Suppressor macrophage treated with lipopolysaccharide for 1 hour (primary cell): Measurements from ENCODE around the gene BABAM2.
"Not testable (repeated sequence)": the region's sequence is repeated elsewhere in the genome, so short reads cannot be mapped to it uniquely, and the experiment has no call there.

Experiments
- DNase-seq, 3 donors: peaks; one replicate each; pipeline ENCODE4 v3.0.0-alpha.2; 2020 to 2022

BABAM2 gene

DNA sequence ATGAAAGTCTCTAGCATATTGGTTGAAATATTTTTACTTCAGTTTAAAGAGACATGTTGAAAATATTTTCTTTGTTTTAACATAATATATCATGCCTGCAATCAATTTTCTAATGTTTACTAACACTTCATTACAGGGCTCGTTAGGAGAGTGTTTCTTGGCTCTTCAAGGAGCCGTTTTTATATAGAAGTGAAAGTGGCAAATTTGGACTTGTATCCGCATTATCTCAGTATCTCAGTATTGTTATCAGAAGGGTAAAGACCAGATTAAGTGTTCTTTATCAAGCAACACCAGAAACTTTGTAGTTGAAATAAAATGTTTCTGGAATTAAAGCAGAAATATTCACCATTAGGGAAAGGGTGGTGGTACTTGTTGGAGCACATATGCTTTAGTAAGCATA is 97.8 kb downstream of the BABAM2 start:
- DNase-seq: no peak

DNA sequence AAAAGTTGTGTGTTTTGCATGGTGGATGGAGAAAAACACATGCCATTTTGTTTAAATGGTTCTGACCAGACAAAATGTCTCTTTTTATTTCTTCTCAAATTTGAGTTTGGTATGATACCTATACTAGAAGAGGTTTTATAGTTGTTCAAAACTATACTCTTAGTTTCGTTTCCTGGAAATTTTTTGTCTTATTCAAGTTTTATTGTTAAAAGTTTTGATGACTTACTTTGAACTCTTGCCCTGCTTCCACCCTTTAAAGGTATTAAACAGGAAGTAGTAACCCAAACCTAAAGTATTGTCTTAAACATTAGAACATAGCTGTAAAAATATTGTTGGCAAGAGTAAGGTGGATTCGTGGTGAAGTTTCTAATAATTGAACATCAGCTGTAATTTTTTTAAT is 98.2 kb downstream of the BABAM2 start:
- no peak for DNase-seq

DNA sequence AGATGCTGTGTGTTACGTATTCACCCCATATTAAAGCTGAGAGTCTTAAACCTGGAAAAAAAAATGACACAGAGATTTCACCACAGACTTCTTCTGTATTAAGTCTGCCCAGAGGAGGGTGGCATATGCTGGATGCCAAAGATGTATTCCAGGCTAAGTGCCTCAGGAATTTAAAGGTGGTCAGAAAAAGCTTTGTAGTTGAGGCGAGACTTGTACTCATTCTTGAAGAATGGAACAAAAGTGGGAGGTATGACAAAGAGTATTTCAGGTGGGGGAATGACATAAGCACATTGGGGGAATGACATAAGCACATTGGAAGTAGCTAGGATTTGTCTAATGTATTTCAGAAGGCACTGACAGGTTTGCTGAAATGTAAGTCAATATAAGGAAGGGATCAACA is 98.6 kb downstream of the BABAM2 start:
- no peak for DNase-seq

- no peak for DNase-seq
Observed at GRCh38 chr2:27990030-27990590, 99.6 kb downstream of the BABAM2 start.

- no peak for DNase-seq
Observed at GRCh38 chr2:27991146-27991545, 100.6 kb downstream of the BABAM2 start.

DNA sequence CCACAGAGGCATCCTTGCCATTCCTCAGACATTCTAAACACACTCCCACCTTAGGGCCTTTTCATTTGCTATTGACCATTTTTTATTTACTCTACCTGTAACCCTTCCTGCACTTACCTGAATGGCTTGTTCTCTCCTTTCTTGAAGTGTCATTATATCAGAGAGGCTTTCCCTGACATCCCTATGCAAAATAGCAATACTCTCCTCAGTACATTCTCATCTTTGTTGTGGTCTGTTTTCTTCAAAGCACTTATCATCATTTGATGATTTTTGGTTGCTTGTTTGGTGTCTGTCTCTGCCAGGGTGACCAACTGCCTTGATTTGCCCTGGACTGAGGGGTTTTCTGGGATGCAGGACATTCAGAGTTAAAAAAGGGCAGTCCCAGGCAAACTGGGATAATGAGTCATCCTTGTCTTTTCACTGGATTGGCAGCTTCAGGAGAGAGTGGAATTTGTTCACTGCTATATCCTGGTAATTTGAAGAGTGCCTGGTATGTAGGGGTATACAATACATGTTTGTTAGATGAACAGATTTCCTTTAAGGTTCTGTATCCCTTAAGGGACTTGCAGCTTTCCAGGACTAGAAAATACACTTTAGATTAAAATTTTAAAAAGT is 102.4 kb downstream of the BABAM2 start:
- no peak for DNase-seq

DNA sequence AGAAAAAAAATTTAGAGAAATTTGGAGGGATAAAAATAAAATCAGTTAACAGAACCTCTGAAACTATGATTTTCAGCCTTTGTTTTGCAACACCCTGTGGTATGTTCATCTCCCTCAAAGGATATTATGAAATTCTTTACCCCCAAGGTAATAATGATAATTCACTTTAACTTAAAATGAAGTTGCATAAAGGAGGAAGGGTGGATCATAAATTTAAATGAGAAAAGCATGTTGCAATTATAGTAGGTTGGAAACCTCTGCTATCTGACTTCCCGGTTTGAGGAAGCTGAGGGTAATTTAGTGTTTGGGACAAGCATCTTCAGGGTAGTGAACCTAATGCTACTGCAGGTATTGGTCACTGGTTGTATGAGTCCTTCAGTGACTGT is 102.9 kb downstream of the BABAM2 start:
- DNase-seq: peak; percentile 5 to 24 (median 15)

GRCh38 chr2:27993950-27994728 is 103.6 kb downstream of the BABAM2 start:
- DNase-seq: no peak

DNA sequence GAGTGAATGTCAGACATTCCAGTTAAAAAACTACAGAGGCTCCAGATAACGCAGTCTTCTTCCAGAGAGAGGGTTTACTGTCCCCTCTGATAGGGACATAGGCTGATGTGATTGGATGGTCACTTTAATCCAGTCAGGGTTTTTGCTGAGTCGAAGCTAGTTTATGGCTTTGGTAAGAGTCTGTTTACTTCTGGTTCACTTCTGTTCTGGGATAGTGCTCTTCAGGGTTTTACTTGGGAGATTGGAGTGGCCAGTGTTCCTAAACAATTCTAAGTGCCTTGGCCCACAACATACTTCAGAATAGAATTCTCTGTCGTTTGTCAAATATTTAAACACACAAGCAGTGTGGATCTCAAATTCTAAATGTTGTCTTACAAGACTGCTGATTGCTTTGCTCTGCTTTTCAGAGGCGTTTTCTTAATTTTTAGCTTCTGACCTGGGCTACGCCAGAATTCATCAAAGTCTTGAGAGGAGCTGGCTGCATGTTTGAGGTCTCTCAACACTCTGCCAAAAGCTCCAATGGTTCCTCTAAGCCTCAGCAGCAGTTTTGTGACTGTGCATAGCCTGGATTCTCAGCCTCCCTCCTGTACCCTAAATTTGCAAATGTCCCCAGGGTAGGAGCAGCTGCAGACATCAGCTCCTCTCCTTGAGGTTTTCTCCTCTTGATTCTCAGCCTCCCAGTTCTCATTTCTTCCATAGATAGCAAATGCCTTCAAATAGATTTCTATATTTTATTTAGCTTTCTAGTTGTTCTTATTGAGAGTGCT is 105.8 kb downstream of the BABAM2 start:
- no peak for DNase-seq

- no peak for DNase-seq
Observed at GRCh38 chr2:28000287-28000686, 109.8 kb downstream of the BABAM2 start.

DNA sequence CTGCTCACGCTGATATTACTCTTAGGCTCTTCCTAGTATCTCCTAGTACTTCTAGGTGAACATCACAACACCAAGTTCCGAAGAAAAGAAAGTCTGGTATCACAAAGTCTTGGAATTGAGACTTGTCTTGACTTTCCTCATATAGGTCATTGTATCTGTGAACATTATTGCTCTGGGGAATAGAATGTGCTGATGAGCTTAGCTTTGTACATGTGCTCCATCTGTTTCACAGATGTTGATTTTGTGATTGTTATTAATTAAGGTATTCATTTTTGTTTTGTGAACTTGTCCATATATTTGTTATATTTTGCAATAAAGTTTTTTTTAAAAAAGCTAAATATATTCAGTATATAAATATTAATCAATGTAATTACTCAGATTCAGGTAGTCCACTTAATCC is 111.7 kb downstream of the BABAM2 start:
- DNase-seq: no peak

DNA sequence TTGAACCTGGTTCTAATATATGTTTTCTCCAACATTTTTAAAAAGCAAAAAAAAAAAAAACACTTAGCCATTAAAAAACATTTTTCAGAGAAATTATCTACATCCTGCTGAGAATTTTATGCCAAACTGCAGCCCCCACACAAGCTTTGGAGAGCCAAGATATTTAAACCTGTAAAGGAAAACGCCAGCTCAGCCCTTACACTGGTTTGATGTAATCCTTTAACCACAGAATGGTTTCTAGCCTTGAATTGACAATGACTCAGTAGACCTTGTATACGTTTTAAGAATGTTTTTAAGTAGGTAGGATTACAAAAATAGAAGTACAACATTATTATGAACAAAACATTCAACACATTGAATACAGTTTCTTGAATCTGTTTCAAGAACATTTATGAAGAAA is 113.6 kb downstream of the BABAM2 start:
- DNase-seq: peak; percentile 16 to 27 (median 26)

DNA sequence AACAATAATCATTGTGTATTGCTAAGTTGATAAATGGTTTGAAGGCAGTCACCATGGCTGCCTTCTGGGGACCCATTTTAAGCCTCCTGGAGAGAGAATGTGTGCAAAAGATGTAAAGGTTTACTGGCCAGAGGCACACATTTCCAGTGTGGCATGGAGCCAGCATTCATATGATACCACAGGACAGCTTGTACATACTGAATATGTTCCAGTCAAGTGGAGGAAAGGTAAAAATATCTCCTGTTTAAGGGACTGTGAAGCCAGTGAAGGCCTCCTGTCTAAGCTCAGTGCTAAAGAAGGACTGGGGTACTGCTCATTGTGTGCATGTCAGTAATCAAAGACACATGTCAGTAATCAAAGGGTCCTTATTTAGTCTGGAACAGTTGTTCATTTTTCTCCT is 119.2 kb downstream of the BABAM2 start:
- no peak for DNase-seq

GRCh38 chr2:28011322-28011737 is 120.8 kb downstream of the BABAM2 start:
- DNase-seq: no peak

GRCh38 chr2:28018474-28018873 is 127.9 kb downstream of the BABAM2 start:
- not testable (repeated sequence) for DNase-seq

DNA sequence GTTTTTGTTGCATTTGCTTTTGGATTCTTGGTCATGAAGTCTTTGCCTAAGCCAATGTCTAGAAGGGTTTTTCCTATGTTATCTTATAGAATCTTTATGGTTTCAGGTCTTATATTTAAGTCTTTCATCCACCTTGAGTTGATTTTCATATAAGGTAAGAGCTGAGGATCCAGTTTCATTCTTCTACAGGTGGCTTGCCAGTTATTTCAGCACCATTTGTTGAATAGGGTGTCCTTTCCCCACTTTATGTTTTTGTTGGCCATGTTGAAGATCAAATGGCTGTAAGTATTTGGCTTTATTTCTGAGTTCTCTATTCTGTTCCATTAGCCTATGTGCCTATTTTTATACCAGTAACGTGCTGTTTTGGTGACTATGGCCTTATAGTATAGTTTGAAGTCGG is 129.0 kb downstream of the BABAM2 start:
- DNase-seq: not testable (repeated sequence)

DNA sequence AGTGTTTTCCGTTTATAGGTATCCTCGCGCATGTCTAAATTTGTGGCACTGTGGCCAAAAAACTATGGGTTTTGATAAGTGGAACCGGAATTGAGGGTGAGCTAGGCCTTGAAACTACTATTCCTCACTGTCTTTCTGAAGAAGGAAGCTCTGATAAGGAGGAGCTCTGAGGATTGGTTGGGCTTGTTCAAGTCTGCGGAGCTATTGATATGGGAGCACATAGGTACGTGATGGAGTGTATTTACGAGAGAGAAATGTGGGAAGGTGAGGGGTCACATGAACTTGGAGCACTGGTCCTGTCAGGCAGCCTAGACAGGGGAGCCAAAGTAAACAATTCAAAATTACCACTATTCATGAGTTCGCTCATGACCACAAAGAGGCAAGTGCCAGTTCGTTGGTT is 131.4 kb downstream of the BABAM2 start:
- DNase-seq: no peak

- no peak for DNase-seq
Observed at GRCh38 chr2:28025123-28025522, 134.6 kb downstream of the BABAM2 start.

DNA sequence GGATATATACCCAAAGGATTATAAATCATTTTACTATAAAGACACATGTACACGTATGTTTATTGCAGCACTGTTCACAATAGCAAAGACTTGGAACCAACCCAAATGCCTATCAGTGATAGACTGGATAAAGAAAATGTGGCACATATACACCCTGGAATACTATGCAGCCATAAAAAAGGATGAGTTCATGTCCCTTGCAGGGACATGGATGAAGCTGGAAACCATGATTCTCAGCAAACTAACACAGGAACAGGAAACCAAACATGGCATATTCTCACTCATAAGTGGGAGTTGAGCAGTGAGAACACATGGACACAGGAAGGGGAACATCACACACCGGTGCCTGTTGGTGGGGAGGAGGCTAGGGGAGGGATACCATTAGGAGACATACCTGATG is 135.7 kb downstream of the BABAM2 start:
- not testable (repeated sequence) for DNase-seq

- no peak for DNase-seq
Observed at GRCh38 chr2:28028025-28028424, 137.5 kb downstream of the BABAM2 start.

DNA sequence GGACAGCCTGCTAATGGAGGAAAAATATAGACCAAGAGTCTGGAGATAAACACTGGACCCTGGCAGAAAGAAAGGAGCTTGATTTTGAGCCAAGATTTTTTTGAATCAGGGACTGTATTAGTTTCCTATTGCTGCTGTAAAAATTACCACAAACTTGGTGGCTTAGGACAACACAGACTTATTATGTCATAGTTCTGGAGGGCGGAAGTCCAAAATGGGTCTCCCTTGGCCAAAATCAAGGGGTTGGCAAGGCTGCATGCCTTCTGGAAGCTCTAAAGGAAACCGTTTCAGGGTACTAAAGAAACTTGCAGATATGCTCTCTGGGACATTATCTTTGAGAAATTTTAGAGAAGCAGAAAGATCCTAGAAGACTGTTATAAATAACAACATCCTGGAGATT is 140.1 kb downstream of the BABAM2 start:
- no peak for DNase-seq

DNA sequence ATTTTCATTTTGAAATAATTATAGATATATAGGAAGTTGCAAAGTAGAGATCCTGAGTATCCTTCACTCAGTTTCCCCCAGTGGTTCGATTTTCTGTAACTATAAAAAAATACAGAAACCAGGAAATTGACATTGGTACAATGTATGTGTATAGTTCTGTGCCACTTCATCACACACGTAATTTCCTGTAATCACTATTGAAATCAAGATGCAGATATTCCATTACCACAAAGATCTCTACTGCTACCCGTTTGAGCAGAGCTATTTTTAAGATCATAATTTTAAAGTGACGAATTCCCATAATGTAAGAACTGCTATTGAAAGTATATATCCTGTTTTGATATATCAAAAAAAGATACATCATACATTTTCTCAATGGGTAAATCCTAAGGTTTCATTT is 142.3 kb downstream of the BABAM2 start:
- no peak for DNase-seq

DNA sequence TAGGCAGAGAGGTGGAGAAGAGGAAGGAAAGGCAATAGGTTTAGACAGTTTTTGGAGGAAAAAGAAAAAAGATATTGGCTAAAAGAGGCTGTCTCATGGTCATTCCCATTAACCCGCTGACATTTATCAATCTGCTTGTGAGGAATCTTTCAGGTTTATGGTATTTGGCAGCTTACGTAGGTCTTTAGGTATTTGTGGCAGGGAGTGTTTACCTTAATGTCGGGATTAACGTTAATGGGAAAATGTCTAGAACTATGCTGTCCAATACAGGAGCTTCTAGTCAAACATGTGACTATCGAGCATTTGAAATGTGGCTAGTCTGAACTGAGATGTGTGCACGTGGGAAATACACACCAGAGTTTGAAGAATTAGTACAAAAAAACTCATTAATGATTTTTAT is 144.2 kb downstream of the BABAM2 start:
- DNase-seq: no peak
